ENCODE data around the gene ZMYM3.
A peak's percentile ranks its signal among the peaks of the same experiment; 100 is the strongest.
"Not testable (repeated sequence)": the region's sequence is repeated elsewhere in the genome, so short reads cannot be mapped to it uniquely, and the experiment has no call there.

Gene ZMYM3

GRCh38 chrX:71254092-71254963 is at the start of gene ZMYM3:
Gene ZMYM3, minus strand, starts transcription at chrX:71254140. Its CDS starts 885 bp downstream, at chrX:71253255.
- FAIRE-seq (peak; percentile 96), DNase-seq (ENCODE audit: insufficient read length, low spot score) (peak; percentile 62)

GRCh38 chrX:71302461-71303213 is 48.7 kb upstream of the ZMYM3 start:
- FAIRE-seq (no peak), DNase-seq (ENCODE audit: insufficient read length, low spot score) (no peak)

- FAIRE-seq (no peak), DNase-seq (ENCODE audit: insufficient read length, low spot score) (no peak)
Measured at GRCh38 chrX:71301195-71301924, 47.4 kb upstream of the ZMYM3 start, which contains the start of gene ITGB1BP2. Gene ITGB1BP2, plus strand, starts transcription at chrX:71301750. Its CDS starts 57 bp downstream, at chrX:71301807.

- DNase-seq (ENCODE audit: insufficient read length, low spot score); FAIRE-seq: not testable (repeated sequence)
Measured at GRCh38 chrX:71300495-71300894, 46.6 kb upstream of the ZMYM3 start.

- FAIRE-seq: not testable (repeated sequence)
Measured at GRCh38 chrX:71300064-71300463, 46.1 kb upstream of the ZMYM3 start.

GRCh38 chrX:71298119-71298518 is 44.2 kb upstream of the ZMYM3 start:
- FAIRE-seq: no peak
- no peak for DNase-seq (ENCODE audit: insufficient read length, low spot score)

More at GRCh38 chrX:71300064-71300463, 46.1 kb upstream of the ZMYM3 start:
- DNase-seq (ENCODE audit: insufficient read length, low spot score): not testable (repeated sequence)

- FAIRE-seq: no peak
- DNase-seq (ENCODE audit: insufficient read length, low spot score): no peak
Measured at GRCh38 chrX:71296806-71297205, 42.9 kb upstream of the ZMYM3 start.

- DNase-seq (ENCODE audit: insufficient read length, low spot score): no peak
- no peak for FAIRE-seq
Measured at GRCh38 chrX:71292669-71293365, 38.9 kb upstream of the ZMYM3 start.

GRCh38 chrX:71291381-71291780 is 37.4 kb upstream of the ZMYM3 start:
- DNase-seq (ENCODE audit: insufficient read length, low spot score): no peak

GRCh38 chrX:71285929-71286328 is 32.0 kb upstream of the ZMYM3 start:
- FAIRE-seq (no peak), DNase-seq (ENCODE audit: insufficient read length, low spot score) (no peak)

More at GRCh38 chrX:71291381-71291780, 37.4 kb upstream of the ZMYM3 start:
- no peak for FAIRE-seq

GRCh38 chrX:71283403-71284143 is 29.6 kb upstream of the ZMYM3 start, which contains the start of gene NONO:
Gene NONO, plus strand, starts transcription at chrX:71283635. Its CDS starts 7,003 bp downstream, at chrX:71290638.
- DNase-seq (ENCODE audit: insufficient read length, low spot score) (peak; percentile 40), FAIRE-seq (peak; percentile 98)

GRCh38 chrX:71282514-71283402 is 28.8 kb upstream of the ZMYM3 start:
- FAIRE-seq (no peak), DNase-seq (ENCODE audit: insufficient read length, low spot score) (no peak)

- not testable (repeated sequence) for FAIRE-seq; DNase-seq (ENCODE audit: insufficient read length, low spot score)
Measured at GRCh38 chrX:71281300-71281699, 27.4 kb upstream of the ZMYM3 start.

GRCh38 chrX:71272313-71272712 is 18.4 kb upstream of the ZMYM3 start:
- not testable (repeated sequence) for FAIRE-seq; DNase-seq (ENCODE audit: insufficient read length, low spot score)

GRCh38 chrX:71269801-71270395 is 16.0 kb upstream of the ZMYM3 start:
- FAIRE-seq (no peak), DNase-seq (ENCODE audit: insufficient read length, low spot score) (no peak)

- DNase-seq (ENCODE audit: insufficient read length, low spot score); FAIRE-seq: not testable (repeated sequence)
Measured at GRCh38 chrX:71268624-71269023, 14.7 kb upstream of the ZMYM3 start.

- DNase-seq (ENCODE audit: insufficient read length, low spot score) (no peak), FAIRE-seq (no peak)
Measured at GRCh38 chrX:71256856-71257255, 2.9 kb upstream of the ZMYM3 start.

GRCh38 chrX:71256051-71256450 is 2.1 kb upstream of the ZMYM3 start:
- no peak for FAIRE-seq
- no peak for DNase-seq (ENCODE audit: insufficient read length, low spot score)

All from GM19239 (cell line).